Measurements from ENCODE around the gene DAAM1. TPM values are rescaled to one million over a fixed set of nuclear protein-coding genes. Genes with fewer than 3 reads are reported as not detected.

The DAAM1 gene
- total RNA-seq, 1 donor from 2014 or later: 37.9 TPM

- DNase-seq (ENCODE audit: low spot score): no peak
These were observed 66.6 kb downstream of the DAAM1 start for GRCh38 chr14:59254911-59255545.

GRCh38 chr14:59256331-59256730 lies 67.9 kb downstream of the DAAM1 start:
- no peak for DNase-seq (ENCODE audit: low spot score)

- no peak for DNase-seq (ENCODE audit: low spot score)
These were observed 72.9 kb downstream of the DAAM1 start for GRCh38 chr14:59261334-59261733.

GRCh38 chr14:59262717-59263454 lies 74.4 kb downstream of the DAAM1 start:
- DNase-seq (ENCODE audit: low spot score): no peak

GRCh38 chr14:59265808-59266207 lies 77.3 kb downstream of the DAAM1 start:
- no peak for DNase-seq (ENCODE audit: low spot score)

- DNase-seq (ENCODE audit: low spot score): no peak
These were observed 78.6 kb downstream of the DAAM1 start for GRCh38 chr14:59267046-59267445.

GRCh38 chr14:59268011-59268410 lies 79.5 kb downstream of the DAAM1 start:
- no peak for DNase-seq (ENCODE audit: low spot score)

- no peak for DNase-seq (ENCODE audit: low spot score)
These were observed 80.4 kb downstream of the DAAM1 start for GRCh38 chr14:59268858-59269257.

GRCh38 chr14:59269466-59269865 lies 81.0 kb downstream of the DAAM1 start:
- DNase-seq (ENCODE audit: low spot score): no peak

GRCh38 chr14:59271256-59271655 lies 82.8 kb downstream of the DAAM1 start:
- no peak for DNase-seq (ENCODE audit: low spot score)

- DNase-seq (ENCODE audit: low spot score): no peak
These were observed 83.3 kb downstream of the DAAM1 start for GRCh38 chr14:59271734-59272133.

GRCh38 chr14:59272633-59273032 lies 84.2 kb downstream of the DAAM1 start:
- DNase-seq (ENCODE audit: low spot score): no peak

- DNase-seq (ENCODE audit: low spot score): no peak
These were observed 85.3 kb downstream of the DAAM1 start for GRCh38 chr14:59273737-59274136.

GRCh38 chr14:59274991-59275391 lies 86.5 kb downstream of the DAAM1 start:
- DNase-seq (ENCODE audit: low spot score): no peak

- DNase-seq (ENCODE audit: low spot score): no peak
These were observed 87.2 kb downstream of the DAAM1 start for GRCh38 chr14:59275668-59276067.

- DNase-seq (ENCODE audit: low spot score): no peak
These were observed 87.8 kb downstream of the DAAM1 start for GRCh38 chr14:59276235-59276634.

GRCh38 chr14:59277659-59278058 lies 89.2 kb downstream of the DAAM1 start:
- DNase-seq (ENCODE audit: low spot score): no peak

- no peak for DNase-seq (ENCODE audit: low spot score)
These were observed 89.6 kb downstream of the DAAM1 start for GRCh38 chr14:59278111-59278510.

GRCh38 chr14:59280961-59281360 lies 92.5 kb downstream of the DAAM1 start:
- no peak for DNase-seq (ENCODE audit: low spot score)

- DNase-seq (ENCODE audit: low spot score): no peak
These were observed 93.3 kb downstream of the DAAM1 start for GRCh38 chr14:59281609-59282377.

- no peak for DNase-seq (ENCODE audit: low spot score)
These were observed 93.9 kb downstream of the DAAM1 start for GRCh38 chr14:59282378-59282765.

- DNase-seq (ENCODE audit: low spot score): no peak
These were observed 94.9 kb downstream of the DAAM1 start for GRCh38 chr14:59283361-59283760.

GRCh38 chr14:59284059-59284458 lies 95.6 kb downstream of the DAAM1 start:
- DNase-seq (ENCODE audit: low spot score): no peak
